Endometrial microvascular endothelial cells (primary cell): ENCODE measurements around the gene CCDC14. TPM values are rescaled to one million over a fixed set of nuclear protein-coding genes. Genes with fewer than 3 reads are reported as not detected.
"Not testable (repeated sequence)": the region's sequence is repeated elsewhere in the genome, so short reads cannot be mapped to it uniquely, and the experiment has no call there.

Source experiments
- in situ Hi-C: cut with HindIII; loops from 2 replicates; pipeline ENCODE4 v1.10.0; 2017; ENCODE audit warnings: low sequenced_read_pairs, low pct_unique_long_range_greater_than_20kb; ENCODE audit errors: inconsistent ontology term
- total RNA-seq: library from RNA; depleted of rRNA; stranded (reverse); fragments of >200 nt; gene quantifications from one replicate; pipeline ENCODE4 v1.2.3, GENCODE V29; 2015; ENCODE audit errors: inconsistent ontology term

The CCDC14 gene
- total RNA-seq, 1 donor from 2014 or later: 24.2 TPM

DNA sequence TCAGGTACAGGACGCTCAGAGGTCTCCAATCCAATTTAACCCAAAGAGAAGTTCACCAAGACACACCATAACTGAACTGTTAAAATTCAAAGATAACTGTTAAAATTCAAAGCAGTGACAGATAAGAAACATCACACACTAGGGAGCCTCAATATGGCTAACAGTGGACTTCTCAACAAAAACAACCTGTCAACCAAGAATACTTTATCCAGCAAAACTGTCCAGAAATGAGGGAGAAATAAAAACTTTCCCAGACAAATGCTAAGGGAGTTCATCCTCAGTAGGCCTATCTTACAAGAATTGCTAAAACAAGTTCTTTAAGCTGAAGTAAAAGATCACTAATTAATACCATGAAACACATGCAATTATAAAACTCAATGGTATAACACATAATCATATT, 40.6 kb downstream of the CCDC14 start:
- in situ Hi-C loops: no loop called here

DNA sequence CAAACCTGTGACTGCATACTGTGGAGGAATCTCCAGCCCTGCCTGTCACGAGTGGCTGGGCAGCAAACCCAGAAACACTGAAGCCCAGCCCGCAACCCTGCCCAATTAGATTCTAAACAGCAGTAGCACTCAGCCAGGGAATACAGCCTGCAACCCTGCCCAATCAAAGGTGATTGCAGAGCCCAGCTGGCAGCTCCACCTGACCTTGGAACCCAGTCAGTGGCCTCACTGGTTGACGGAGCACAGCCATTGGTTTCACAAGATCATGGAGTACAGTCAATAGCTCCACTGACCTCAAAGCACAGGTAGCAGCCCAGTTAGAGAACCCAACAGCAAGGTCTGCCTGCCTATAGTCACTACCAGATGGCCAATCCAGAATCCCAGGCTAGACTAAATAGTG, 41.7 kb downstream of the CCDC14 start:
- in situ Hi-C loops: no loop called here

DNA sequence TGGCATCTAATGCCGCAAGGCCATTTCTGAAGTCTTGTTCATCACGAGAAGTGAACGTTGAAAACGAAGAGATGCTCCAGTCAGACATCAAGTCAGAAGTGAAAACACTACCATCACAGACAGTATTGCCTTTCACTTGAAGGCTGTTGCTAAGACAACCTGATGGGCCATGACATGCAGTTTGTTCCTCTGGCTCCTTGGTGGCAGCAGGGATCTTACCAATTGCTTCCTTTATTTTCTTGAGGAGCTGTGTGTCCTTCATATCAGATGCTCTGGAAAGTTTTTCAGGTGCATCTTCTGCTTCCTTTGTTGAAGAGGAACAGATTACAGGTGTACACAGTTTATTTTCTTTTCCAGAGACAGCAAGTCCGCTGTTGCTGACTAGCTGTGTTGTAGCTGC, 46.2 kb downstream of the CCDC14 start:
- in situ Hi-C loops: no loop called here

DNA sequence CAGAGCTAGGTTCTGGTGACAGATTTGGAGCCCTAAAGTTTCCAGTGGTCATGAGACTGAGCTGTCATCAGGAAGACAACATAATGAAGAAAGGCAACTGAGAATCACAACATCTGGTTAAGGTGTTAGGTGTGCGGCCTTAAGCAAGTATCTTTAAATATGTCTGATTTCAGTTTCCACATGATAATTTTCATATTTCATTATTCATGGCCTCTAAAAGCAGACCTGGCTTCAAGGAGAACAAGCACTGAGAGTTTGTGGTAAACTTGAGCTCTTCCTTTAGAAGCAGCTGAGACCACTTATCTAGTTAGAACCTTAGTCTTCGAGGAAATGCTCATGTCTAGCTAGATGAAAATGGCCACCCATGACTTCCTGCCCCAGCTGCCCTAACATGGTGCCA, 51.2 kb downstream of the CCDC14 start:
- in situ Hi-C loops: no loop called here

DNA sequence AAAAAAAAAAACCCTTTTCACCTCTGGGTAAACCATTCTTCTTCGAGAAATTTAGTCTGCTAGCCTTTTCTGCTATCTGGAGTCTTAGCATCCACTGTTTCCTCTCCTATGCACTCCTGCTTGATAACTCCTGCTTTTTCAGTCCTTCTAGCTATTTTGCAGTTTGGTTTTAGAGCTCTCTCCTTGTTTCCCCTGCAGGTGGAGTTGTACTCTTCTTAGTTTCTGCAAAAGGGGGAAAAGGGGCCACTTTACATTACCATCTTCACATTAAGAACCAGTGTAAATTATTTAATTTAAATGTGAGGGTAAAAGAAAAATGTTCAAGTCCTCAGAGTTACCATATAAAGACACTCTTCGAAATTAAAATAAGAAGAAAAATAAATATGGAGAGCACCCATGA, 53.3 kb downstream of the CCDC14 start:
- in situ Hi-C loops: no loop called here

DNA sequence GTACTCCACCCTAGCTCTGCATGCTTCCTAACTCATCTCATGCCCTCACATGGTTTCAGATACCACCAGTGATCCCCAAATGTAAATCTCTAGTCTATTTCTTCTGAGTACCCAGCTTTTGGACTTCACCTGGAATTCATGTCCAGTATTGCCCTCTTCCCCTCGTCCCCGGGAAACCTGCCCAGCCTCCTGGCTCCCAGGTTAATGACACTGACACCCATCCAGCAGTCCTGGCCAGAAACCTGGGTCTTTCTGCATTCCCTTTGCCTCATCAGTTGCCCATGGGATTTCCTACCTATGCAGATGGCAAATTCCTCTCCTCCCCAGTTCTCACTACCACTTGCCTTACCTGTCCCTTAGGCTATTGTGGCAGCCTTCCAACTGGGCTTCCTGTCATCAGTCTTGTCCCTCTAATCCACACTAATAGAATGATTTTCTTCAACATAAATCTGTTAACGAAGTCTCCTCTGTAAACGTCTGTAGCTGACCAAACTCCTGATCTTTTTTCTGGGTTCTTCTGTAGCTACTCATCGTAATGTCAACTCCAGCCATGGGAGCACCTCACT, 61.6 kb downstream of the CCDC14 start:
- in situ Hi-C loops: no loop called here

DNA sequence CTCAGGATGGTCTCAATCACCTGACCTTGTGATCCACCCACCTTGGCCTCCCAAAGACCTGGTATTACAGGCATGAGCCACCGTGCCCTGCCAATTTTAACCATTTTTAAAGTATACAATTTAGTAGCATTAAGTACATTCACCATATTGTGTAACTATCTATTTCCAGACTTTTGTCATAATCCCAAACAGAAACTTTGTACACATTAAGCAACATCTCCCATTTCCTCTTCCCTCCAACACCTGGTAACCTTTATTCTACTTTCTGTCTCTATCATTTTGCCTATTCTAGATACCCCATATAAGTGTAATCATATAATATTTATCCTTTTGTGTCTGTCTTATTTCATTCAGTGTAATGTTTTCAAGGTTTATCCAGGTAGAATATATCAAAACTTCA, 68.0 kb downstream of the CCDC14 start:
- in situ Hi-C loops: no loop called here

DNA sequence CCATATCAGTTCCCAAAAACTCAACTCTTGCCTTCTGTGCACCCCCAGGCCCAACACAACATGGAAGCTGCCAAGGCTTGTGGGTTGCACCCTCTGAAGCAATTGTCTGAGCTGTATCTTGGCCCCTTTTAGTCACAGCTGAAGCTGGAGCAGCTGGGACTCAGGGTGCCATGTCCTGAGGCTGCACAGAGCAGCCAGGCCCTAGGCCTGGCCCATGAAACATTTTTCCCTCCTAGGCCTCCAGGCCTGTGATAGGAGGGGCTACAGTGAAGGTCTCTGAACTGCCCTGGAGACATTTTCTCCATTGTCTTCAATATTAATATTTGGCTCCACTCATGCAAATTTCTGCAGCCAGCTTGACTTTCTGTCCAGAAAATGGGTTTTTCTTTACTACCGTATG, 68.8 kb downstream of the CCDC14 start:
- in situ Hi-C loops: no loop called here

DNA sequence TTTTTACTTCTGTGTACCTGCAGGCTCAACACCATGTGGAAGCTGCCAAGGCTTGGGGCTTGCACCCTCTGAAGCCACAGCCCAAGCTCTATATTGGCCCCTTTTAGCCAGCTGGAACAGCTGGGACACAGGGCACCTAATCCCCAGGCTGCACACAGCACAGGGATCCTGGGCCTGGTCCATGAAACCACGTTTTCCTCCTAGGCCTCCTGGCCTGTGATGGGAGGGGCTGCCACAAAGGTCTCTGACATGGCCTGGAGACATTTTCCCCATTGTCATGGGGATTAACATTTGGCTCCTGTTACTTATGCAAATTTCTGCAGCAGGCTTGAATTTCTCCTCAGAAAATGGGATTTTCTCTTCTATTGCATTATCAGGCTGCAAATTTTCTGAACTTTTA, 70.0 kb downstream of the CCDC14 start:
- in situ Hi-C loops: not testable (repeated sequence)

DNA sequence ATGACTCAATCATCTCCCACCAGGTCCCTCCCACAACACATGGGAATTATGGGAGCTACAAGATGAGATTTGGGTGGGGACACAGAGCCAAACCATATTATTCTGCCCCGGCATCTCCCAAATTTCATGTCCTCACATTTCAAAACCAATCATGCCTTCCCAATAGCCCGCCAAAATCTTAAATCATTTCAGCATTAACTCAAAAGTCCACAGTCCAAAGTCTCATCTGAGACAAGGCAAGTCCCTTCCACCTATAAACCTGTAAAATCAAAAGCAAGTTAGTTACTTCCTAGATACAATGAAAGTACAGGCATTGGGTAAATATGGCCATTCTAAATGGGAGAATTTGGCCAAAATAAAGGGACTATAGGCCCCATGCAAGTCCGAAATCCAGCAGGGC, 70.9 kb downstream of the CCDC14 start:
- in situ Hi-C loops: not testable (repeated sequence)

DNA sequence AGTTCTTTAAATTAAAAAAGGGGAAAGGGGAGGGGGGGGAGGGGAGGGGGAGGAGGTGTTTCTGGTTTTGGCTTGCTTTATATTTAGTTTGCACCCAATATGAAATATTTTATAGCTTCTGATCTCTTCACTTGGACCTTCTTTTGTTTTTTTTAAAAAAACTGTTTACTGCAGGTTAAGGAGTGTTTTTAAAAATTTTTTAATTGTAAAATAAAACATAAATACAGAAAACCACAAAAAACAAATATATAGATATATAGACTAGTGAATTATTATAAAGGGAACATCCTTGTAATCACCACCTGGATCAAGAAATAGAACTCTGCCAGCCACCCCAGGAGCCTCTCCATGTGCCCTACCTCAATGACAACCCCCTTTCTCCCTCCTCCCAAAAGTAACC, 76.0 kb downstream of the CCDC14 start:
- in situ Hi-C loops: no loop called here

DNA sequence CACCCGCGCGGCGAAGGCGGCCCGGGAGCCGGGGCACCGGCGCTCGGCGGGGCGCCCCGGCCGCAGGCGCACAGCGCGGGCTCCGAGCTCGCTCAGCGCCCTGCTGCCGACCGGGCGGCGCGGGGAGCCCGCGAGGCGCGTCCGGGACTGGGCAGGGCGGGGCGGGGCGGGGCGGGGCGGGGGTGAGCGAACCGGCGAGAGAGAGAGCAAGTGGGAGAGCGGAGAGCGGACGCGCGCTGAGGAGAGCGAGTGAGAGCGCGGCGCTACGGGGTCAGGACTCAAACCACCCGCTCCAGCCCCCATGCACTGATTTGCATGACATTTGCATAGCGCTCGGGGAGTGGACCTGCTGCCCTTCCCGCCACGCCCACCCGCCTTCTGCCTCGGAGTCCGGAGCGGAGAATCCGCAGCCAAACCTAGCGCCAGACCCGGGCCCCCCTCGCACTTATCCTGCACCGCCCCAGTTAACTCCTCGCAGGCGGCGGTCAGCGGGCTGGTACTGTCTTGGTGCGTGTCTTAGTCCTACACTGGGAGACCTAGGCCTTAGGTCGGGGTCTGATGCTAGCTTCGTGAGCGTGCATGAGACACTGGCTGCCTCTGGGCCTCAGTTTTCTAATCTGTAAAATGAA, 76.7 kb downstream of the CCDC14 start, which contains the start of gene MYLK:
TSS of gene MYLK (minus strand) at position 130 of the 629 bp plus-strand sequence. CDS start 90,491 bp downstream, outside the sequence.
- in situ Hi-C loops: no loop called here

DNA sequence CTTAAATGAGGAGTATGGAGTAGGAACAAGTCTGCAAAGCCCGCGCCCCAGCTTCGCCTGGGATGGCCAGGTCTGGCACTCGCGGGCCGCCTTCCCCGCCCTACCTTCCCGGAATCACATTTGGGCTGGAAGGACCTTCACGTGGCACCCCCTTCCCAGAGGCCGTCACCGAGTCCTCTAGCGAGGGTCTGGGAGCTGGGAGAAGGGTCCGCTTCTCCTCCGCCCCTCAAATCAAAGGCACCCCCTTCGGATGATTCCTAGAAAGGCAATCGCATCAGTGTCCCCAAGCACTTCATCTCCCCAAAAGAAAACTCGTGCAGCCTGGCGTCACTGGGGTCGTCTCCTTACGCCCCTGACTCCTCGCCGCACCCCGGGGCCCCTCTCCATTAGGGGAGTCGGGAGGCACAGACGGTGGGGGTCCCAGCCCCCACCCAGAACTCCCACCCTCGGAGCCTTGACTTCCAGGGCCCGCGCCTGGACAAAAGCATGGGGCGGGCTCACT, 77.3 kb downstream of the CCDC14 start:
- in situ Hi-C loops: no loop called here

DNA sequence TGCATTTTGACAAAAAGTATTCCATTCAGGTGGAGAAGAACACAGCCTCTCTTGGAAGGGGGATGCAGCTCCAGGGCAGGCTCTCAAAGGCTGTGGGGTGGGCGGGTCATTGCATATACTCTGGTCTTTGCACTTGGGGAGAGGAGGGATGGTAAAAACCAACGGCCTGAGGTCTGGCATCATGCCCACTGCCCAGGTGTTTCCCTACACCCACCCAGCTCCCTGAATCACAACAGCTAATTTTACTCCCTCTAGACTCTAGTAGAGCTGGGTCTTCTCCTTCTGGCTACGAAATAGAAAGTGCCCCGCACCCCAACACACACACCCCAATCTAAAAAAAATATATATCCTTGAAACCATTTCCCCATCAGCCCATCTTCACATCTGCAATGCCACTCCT, 77.9 kb downstream of the CCDC14 start:
- in situ Hi-C loops: no loop called here

DNA sequence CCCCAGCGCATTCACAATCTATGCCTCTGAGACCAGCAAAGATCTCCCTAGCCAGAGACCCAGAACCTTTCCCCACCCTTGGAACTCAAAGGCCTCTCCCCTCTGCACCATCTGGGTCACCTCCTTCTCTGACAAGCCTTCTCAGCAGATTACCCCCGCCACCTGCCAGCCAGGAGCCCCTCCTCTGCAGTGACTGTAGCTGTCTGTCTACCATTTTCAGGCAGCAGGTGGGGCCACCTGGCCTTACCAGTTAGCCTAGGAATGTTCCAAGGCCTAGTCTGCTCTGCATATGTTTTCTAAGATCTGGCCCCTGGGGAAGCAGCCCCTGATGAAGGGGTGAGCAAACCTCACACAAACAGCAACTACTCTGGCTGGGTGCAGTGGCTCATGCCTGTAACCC, 79.3 kb downstream of the CCDC14 start:
- in situ Hi-C loops: no loop called here

DNA sequence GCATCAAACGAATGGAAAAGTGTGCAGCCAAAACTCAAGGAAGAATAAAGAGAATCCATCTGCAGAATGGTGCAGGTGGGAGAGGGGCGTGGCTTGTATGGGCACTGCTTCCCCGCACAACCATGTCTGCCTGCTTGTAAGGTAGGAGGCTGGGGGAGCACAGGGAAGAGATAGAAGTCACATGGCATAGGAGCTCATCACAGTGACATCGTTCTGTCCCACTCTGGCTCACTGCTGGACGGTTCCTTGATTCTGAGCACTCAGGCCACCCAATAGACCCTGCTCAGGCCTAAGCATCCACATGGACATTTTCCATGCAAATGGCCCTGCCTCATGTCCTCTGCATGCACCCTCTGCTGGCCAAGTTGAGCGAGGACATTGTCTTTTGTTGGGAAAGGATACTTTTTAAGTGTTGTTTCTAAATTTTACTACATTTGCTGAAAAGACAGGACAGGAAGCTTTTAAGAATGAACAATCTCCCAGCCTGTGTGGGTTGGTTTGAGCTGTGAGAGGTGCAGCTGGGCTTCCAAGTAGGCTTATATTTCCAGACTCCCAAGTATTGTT, 79.9 kb downstream of the CCDC14 start:
- in situ Hi-C loops: no loop called here

DNA sequence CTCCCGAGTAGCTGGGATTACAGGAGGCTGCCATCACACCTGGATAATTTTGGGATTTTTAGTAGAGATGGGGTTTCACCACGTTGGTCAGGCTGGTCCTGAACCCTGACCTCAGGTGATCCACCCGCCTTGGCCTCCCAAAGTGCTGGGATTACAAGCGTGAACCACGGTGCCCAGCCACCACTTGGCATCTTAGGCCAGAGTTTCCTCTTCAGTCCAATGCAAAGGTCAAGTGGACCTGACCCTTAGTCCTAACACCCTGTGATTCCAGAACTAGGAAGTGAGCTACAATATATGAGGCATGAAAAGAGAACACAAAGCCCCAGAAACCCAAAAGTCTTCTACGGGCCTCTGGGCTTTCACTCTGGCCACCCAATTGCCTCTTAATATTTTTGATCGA, 82.2 kb downstream of the CCDC14 start:
- in situ Hi-C loops: no loop called here

DNA sequence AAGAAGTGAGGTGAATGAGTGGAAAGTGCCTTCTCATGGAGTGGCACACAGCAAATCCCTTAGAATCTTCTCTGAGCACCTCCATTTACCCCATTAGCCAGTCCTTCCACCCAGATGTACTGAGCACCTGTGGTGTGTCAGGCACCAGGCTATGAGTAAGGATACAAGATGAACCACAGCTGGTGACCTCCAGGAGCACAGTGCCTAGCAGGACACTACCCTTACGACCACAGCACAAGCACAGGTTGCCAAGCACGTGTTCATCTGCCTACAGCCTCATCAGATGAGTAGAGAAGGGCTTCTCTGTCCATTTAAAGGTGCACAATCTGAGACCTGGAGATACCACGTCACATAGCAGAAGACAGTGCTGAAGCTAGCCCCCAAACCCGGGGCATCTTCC, 83.1 kb downstream of the CCDC14 start:
- in situ Hi-C loops: no loop called here

DNA sequence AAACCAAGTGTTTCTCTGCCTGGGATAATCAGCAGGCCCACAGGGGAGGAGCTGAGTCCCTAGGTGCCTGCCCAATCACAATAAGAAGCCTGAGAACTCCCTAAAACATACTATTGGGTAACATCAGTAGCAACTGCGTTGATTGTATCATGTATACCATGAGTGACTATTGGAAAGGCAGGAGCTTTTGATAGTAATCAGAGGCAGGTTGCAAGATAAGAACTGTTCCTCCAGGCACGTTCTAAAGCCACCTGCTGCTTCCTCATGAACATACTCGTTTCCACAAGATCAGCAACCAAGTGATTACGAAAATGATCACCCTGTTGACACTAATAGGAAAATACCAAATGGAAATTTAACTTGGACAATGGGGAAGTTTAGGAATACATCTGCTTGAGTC, 83.6 kb downstream of the CCDC14 start:
- in situ Hi-C loops: no loop called here

DNA sequence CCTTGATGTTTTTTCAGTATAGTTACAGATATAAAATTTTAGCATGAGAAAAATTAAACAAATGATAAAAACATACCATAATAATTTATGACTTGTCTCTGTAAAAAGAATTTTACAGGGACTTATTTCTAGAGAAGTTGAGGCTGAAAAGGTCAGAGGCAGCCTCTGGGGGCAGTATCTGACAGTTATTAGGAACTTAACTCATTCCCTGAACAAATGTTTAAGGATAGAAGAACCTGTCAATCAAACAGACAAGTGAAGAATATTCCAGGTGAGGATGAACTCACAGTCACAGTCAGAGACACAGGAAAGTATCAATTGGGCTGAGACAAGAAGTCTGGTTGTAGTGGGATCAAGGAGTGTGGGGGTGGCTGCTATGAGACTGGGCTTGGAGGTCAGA, 84.2 kb downstream of the CCDC14 start:
- in situ Hi-C loops: no loop called here

DNA sequence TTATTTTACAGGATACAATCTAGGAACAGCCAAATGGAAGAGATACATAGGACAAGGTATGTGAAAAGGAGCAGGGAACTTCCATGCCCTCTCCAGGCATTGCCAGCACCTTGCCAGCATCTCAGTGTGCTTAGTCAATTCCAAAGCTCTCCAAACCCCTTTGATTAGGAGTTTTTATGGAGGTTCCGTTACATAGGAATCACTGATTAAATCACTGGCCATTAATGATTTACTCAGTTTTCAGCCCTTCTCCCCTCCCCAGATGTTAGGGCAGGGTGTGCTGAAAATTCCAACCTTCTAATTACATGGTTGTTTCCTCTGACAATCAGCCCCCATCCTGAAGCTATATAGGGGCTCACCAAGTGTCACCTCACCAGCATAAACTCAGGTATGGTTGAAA, 88.4 kb downstream of the CCDC14 start:
- in situ Hi-C loops: no loop called here
